Osteoblast (primary cell): ENCODE results near the gene DHODH. TPM values are rescaled to one million over a fixed set of nuclear protein-coding genes. Genes with fewer than 3 reads are reported as not detected.
"Not testable (repeated sequence)": the region's sequence is repeated elsewhere in the genome, so short reads cannot be mapped to it uniquely, and the experiment has no call there.

Source experiments
- DNase-seq: peaks from one replicate; pipeline ENCODE4 v3.0.0; 2011; ENCODE audit warnings: low spot score, mixed read lengths; ENCODE audit not compliant: insufficient read length; ENCODE audit errors: missing footprints
- H2AFZ ChIP-seq: 2 replicates; pipeline ENCODE4 v1.6.0; 2011; ENCODE audit warnings: mild to moderate bottlenecking, low read length
- H3K27ac ChIP-seq: 2 replicates; pipeline ENCODE4 v1.5.1; 2011; ENCODE audit warnings: mild to moderate bottlenecking, low read depth, low read length, moderate library complexity
- H3K27me3 ChIP-seq: 2 replicates; pipeline ENCODE4 v1.6.0; 2012; ENCODE audit warnings: mild to moderate bottlenecking, control low read depth, inconsistent platforms, low read length, moderate library complexity; ENCODE audit not compliant: insufficient read depth
- H3K36me3 ChIP-seq: 2 replicates; pipeline ENCODE4 v1.5.1; 2011; ENCODE audit warnings: mild to moderate bottlenecking, low read length, control low read depth, moderate library complexity; ENCODE audit not compliant: insufficient read depth
- H3K4me1 ChIP-seq: 2 replicates; pipeline ENCODE4 v1.5.1; 2011; ENCODE audit warnings: mild to moderate bottlenecking, low read length, control low read depth, moderate library complexity; ENCODE audit not compliant: insufficient read depth
- H3K4me2 ChIP-seq: 2 replicates; pipeline ENCODE4 v1.6.0; 2011; ENCODE audit warnings: mild to moderate bottlenecking, low read length; ENCODE audit not compliant: insufficient read depth
- H3K4me3 ChIP-seq: fragments of 200-600 bp; sonication (generic); 3 replicates; pipeline ENCODE4 v1.5.1; 2012; ENCODE audit warnings: mild to moderate bottlenecking, low read length, inconsistent platforms; ENCODE audit not compliant: insufficient read depth
- H3K79me2 ChIP-seq: 2 replicates; pipeline ENCODE4 v1.6.0; 2012; ENCODE audit warnings: mild to moderate bottlenecking, low read length, control low read depth, inconsistent platforms; ENCODE audit not compliant: insufficient read depth
- H3K9me3 ChIP-seq: 2 replicates; pipeline ENCODE4 v1.5.1; 2011; ENCODE audit warnings: low read depth, low read length, control low read depth
- H4K20me1 ChIP-seq: 2 replicates; pipeline ENCODE4 v1.6.0; 2012; ENCODE audit warnings: mild to moderate bottlenecking, low read length, control low read depth; ENCODE audit not compliant: insufficient read depth
- total RNA-seq: library from RNA; depleted of rRNA; stranded (reverse); fragments of >200 nt; gene quantifications from 2 replicates; pipeline ENCODE4 v1.2.3, GENCODE V29; 2012
- TF ChIP-seq, protein P1 (sequence below): IDR thresholded peaks from 2 replicates; pipeline ENCODE4 v1.5.1; 2011; ENCODE audit warnings: mild to moderate bottlenecking, low read depth, low read length, moderate library complexity; ENCODE audit errors: extremely low read depth

DHODH gene
- total RNA-seq, 1 donor: 4.7 TPM

- Histone ChIP-seq H3K36me3 (no peaks in the 10 kb centered on the region), H3K79me2 (no peaks in the 10 kb centered on the region), H3K27me3 (no peaks in the 10 kb centered on the region), H3K27ac (no peak overlapping the region), H3K4me3 (no peak overlapping the region), H3K9me3 (no peaks in the 10 kb centered on the region), H3K4me2 (no peak overlapping the region), H3K4me1 (peaks cover 3% of the 10 kb centered on the region), H4K20me1 (no peaks in the 10 kb centered on the region), H2AFZ (no peak overlapping the region)
- TF ChIP-seq, protein P1, sequence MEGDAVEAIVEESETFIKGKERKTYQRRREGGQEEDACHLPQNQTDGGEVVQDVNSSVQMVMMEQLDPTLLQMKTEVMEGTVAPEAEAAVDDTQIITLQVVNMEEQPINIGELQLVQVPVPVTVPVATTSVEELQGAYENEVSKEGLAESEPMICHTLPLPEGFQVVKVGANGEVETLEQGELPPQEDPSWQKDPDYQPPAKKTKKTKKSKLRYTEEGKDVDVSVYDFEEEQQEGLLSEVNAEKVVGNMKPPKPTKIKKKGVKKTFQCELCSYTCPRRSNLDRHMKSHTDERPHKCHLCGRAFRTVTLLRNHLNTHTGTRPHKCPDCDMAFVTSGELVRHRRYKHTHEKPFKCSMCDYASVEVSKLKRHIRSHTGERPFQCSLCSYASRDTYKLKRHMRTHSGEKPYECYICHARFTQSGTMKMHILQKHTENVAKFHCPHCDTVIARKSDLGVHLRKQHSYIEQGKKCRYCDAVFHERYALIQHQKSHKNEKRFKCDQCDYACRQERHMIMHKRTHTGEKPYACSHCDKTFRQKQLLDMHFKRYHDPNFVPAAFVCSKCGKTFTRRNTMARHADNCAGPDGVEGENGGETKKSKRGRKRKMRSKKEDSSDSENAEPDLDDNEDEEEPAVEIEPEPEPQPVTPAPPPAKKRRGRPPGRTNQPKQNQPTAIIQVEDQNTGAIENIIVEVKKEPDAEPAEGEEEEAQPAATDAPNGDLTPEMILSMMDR: no peak
- no peak for DNase-seq
Measured at GRCh38 chr16:72055911-72056310, 47.4 kb downstream of the DHODH start.

DNA sequence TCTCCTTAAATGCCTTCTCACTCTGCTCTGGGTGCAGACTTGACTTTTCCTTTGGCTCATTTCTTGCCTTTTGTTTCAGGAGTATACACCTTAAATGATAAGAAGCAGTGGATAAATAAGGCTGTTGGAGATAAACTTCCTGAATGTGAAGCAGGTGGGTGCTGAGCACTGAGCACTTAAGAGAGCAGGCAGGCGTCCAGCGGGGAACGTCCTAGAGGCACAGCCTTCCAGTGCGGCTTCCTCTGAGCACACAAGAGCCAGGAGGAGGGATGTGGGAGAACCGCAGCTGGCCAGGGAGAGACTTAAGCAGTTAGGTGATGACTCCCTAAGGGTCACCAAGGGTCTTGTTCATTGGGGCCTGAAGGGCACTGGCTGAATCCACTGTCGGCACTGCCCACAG, 48.8 kb downstream of the DHODH start:
- H2AFZ ChIP-seq, H3K4me1 ChIP-seq, DNase-seq: not testable (repeated sequence)

GRCh38 chr16:72059060-72059459, 50.5 kb downstream of the DHODH start:
- H3K4me2 ChIP-seq, H3K4me3 ChIP-seq, H3K36me3 ChIP-seq, H3K27ac ChIP-seq, H3K4me1 ChIP-seq, H2AFZ ChIP-seq, H4K20me1 ChIP-seq, DNase-seq, H3K9me3 ChIP-seq, H3K27me3 ChIP-seq, H3K79me2 ChIP-seq: not testable (repeated sequence)

More for the DNA sequence above, 48.8 kb downstream of the DHODH start:
- not testable (repeated sequence) for H3K4me3 ChIP-seq, H3K4me2 ChIP-seq, H3K79me2 ChIP-seq, H3K27ac ChIP-seq, H3K27me3 ChIP-seq, H4K20me1 ChIP-seq, H3K9me3 ChIP-seq, H3K36me3 ChIP-seq

GRCh38 chr16:72060405-72060804, 51.9 kb downstream of the DHODH start:
- no peaks in the 10 kb centered on the region for H3K27me3 ChIP-seq
- H3K4me1 ChIP-seq: no peaks in the 10 kb centered on the region
- no peak overlapping the region for H2AFZ ChIP-seq
- no peaks in the 10 kb centered on the region for H4K20me1 ChIP-seq
- no peak overlapping the region for H3K4me3 ChIP-seq
- no peak overlapping the region for H3K27ac ChIP-seq
- H3K36me3 ChIP-seq: no peaks in the 10 kb centered on the region
- H3K9me3 ChIP-seq: no peaks in the 10 kb centered on the region
- TF ChIP-seq, protein P1: no peak
- H3K79me2 ChIP-seq: no peaks in the 10 kb centered on the region
- no peak overlapping the region for H3K4me2 ChIP-seq
- no peak for DNase-seq

DNA sequence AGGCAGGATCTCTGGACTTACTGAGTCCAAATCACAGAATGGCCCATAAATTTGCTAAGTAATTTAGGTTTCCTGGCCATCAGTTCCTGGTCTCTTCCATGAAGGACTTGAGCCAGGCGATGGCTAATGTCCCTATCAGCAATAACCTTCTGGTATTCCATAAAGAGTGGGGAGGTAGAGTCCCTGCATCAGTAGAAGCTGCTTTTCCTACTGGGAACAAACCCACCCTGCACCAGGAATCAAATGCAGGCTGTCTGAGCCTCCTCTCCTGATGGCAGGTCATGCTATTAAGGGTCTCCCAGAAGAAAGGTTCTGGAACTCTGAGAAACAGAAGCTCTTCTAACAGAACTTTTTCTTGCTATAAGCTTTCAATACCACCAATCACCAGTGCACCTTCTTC, 53.0 kb downstream of the DHODH start:
- Histone ChIP-seq H3K4me1 (no peaks in the 10 kb centered on the region), H3K9me3 (no peaks in the 10 kb centered on the region), H2AFZ (no peak overlapping the region), H3K27me3 (no peaks in the 10 kb centered on the region), H4K20me1 (peaks cover 5% of the 10 kb centered on the region), H3K4me2 (no peak overlapping the region), H3K27ac (no peak overlapping the region), H3K79me2 (no peaks in the 10 kb centered on the region), H3K36me3 (no peaks in the 10 kb centered on the region), H3K4me3 (no peak overlapping the region)
- DNase-seq: no peak
- TF ChIP-seq, protein P1: no peak
